Astrocyte (in vitro differentiated cells and primary cell): Measurements from ENCODE around the gene CDC26. TPM values are rescaled to one million over a fixed set of nuclear protein-coding genes. Genes with fewer than 3 reads are reported as not detected.

ENCODE experiments used
- DNase-seq: peaks from one replicate; pipeline ENCODE4 v3.0.0-alpha.2; 2010; ENCODE audit warnings: low read depth
- FAIRE-seq: peaks from 2 replicates; lab custom pipeline; 2011; peaks lifted over from hg19 to GRCh38; lab: Jason Lieb, UNC
- H2AFZ ChIP-seq: 2 replicates; pipeline ENCODE4 v1.6.0; 2012; ENCODE audit warnings: low read depth, low read length, inconsistent platforms
- H3K27ac ChIP-seq: 2 replicates; pipeline ENCODE4 v1.5.1; 2011; ENCODE audit warnings: low read depth, low read length, inconsistent platforms
- H3K27me3 ChIP-seq: 2 replicates; pipeline ENCODE4 v1.6.0; 2011; ENCODE audit warnings: low read length, inconsistent platforms; ENCODE audit not compliant: insufficient read depth
- H3K36me3 ChIP-seq: 2 replicates; pipeline ENCODE4 v1.5.1; 2011; ENCODE audit warnings: low read length, inconsistent platforms; ENCODE audit not compliant: insufficient read depth
- H3K4me1 ChIP-seq: 2 replicates; pipeline ENCODE4 v1.5.1; 2011; ENCODE audit warnings: low read length, inconsistent platforms; ENCODE audit not compliant: insufficient read depth
- H3K4me2 ChIP-seq: 2 replicates; pipeline ENCODE4 v1.6.0; 2012; ENCODE audit warnings: low read length, inconsistent platforms
- H3K4me3 ChIP-seq: 2 replicates; pipeline ENCODE4 v1.5.1; 2011; ENCODE audit warnings: low read depth, mild to moderate bottlenecking, low read length, inconsistent platforms; ENCODE audit not compliant: insufficient read depth
- H3K79me2 ChIP-seq: 2 replicates; pipeline ENCODE4 v1.6.0; 2012; ENCODE audit warnings: mild to moderate bottlenecking, low read length, inconsistent platforms; ENCODE audit not compliant: insufficient read depth
- H3K9ac ChIP-seq: 2 replicates; pipeline ENCODE4 v1.6.0; 2012; ENCODE audit warnings: mild to moderate bottlenecking, low read length, inconsistent platforms
- H3K9me3 ChIP-seq: 2 replicates; pipeline ENCODE4 v1.5.1; 2012; ENCODE audit warnings: low read depth, mild to moderate bottlenecking, low read length, inconsistent platforms; ENCODE audit not compliant: insufficient read depth
- H4K20me1 ChIP-seq: 2 replicates; pipeline ENCODE4 v1.6.0; 2012; ENCODE audit warnings: low read length, inconsistent platforms; ENCODE audit not compliant: insufficient read depth
- H3K27ac Mint-ChIP-seq: one replicate; pipeline ENCODE4 v1.8.0; 2021; ENCODE audit warnings: mild to moderate bottlenecking, mixed read lengths; ENCODE audit not compliant: unreplicated experiment
- H3K27me3 Mint-ChIP-seq: one replicate; pipeline ENCODE4 v1.8.0; 2021; ENCODE audit warnings: low read depth, mixed read lengths; ENCODE audit not compliant: unreplicated experiment
- H3K36me3 Mint-ChIP-seq: one replicate; pipeline ENCODE4 v1.8.0; 2021; ENCODE audit warnings: low read depth, mixed read lengths; ENCODE audit not compliant: unreplicated experiment
- H3K4me1 Mint-ChIP-seq: one replicate; pipeline ENCODE4 v1.8.0; 2021; ENCODE audit warnings: low read depth, mixed read lengths; ENCODE audit not compliant: unreplicated experiment
- H3K4me3 Mint-ChIP-seq: one replicate; pipeline ENCODE4 v1.8.0; 2021; ENCODE audit warnings: mild to moderate bottlenecking, moderate library complexity, mixed read lengths; ENCODE audit not compliant: unreplicated experiment
- H3K9me3 Mint-ChIP-seq: one replicate; pipeline ENCODE4 v1.8.0; 2021; ENCODE audit warnings: mild to moderate bottlenecking, mixed read lengths; ENCODE audit not compliant: unreplicated experiment
- CTCF ChIP-seq: IDR thresholded peaks from 2 replicates; pipeline ENCODE4 v1.5.1; 2011; ENCODE audit warnings: low read depth, mild to moderate bottlenecking, inconsistent platforms, low read length, moderate library complexity; ENCODE audit not compliant: insufficient read depth
- EZH2 ChIP-seq: IDR thresholded peaks from 2 replicates; pipeline ENCODE4 v1.6.1; 2012; ENCODE audit warnings: mild to moderate bottlenecking, low read length, inconsistent platforms; ENCODE audit not compliant: insufficient read depth
- total RNA-seq: library from RNA; stranded (reverse); gene quantifications from 2 replicates; pipeline ENCODE4 v1.2.1, GENCODE V29; 2021

The CDC26 gene
- total RNA-seq, 1 donor from 2014 or later, result 23.9 TPM

- H2AFZ ChIP-seq, result no peak overlapping the region
- no peak overlapping the region for H3K27ac Mint-ChIP-seq
- no peaks in the 10 kb centered on the region for H3K4me1 ChIP-seq
- no peak overlapping the region for H3K27ac ChIP-seq
- no peaks in the 10 kb centered on the region for H3K9me3 ChIP-seq
- H3K36me3 ChIP-seq, result peaks cover 43% of the 10 kb centered on the region
- peaks cover 4% of the 10 kb centered on the region for H4K20me1 ChIP-seq
- TF ChIP-seq CTCF, result no peak
- no peak for TF ChIP-seq EZH2
- no peaks in the 10 kb centered on the region for H3K79me2 ChIP-seq
- no peak overlapping the region for H3K9ac ChIP-seq
- no peak overlapping the region for H3K4me2 ChIP-seq
- FAIRE-seq (no peak), DNase-seq (no peak)
- H3K4me3 ChIP-seq, result no peak overlapping the region
- H3K4me3 Mint-ChIP-seq, result no peak overlapping the region
- no peaks in the 10 kb centered on the region for H3K27me3 Mint-ChIP-seq
- H3K9me3 Mint-ChIP-seq, result no peaks in the 10 kb centered on the region
- peaks cover 13% of the 10 kb centered on the region for H3K36me3 Mint-ChIP-seq
- H3K27me3 ChIP-seq, result no peaks in the 10 kb centered on the region
- no peaks in the 10 kb centered on the region for H3K4me1 Mint-ChIP-seq
Measured at GRCh38 chr9:113293285-113293878, 18.0 kb upstream of the CDC26 start.

GRCh38 chr9:113290052-113290607, 14.8 kb upstream of the CDC26 start:
- no peaks in the 10 kb centered on the region for H3K4me1 Mint-ChIP-seq
- no peak for DNase-seq
- H3K4me3 ChIP-seq, result no peak overlapping the region
- H3K27me3 ChIP-seq, result no peaks in the 10 kb centered on the region
- peaks cover 3% of the 10 kb centered on the region for H3K79me2 ChIP-seq
- no peak for TF ChIP-seq CTCF
- no peak for TF ChIP-seq EZH2
- peaks cover 15% of the 10 kb centered on the region for H3K36me3 Mint-ChIP-seq
- H3K9me3 ChIP-seq, result no peaks in the 10 kb centered on the region
- peaks cover 4% of the 10 kb centered on the region for H4K20me1 ChIP-seq
- no peaks in the 10 kb centered on the region for H3K27me3 Mint-ChIP-seq
- no peak overlapping the region for H3K27ac ChIP-seq
- no peaks in the 10 kb centered on the region for H3K4me1 ChIP-seq
- no peak overlapping the region for H2AFZ ChIP-seq
- no peak overlapping the region for H3K4me3 Mint-ChIP-seq
- H3K27ac Mint-ChIP-seq, result no peak overlapping the region
- H3K4me2 ChIP-seq, result no peak overlapping the region
- no peaks in the 10 kb centered on the region for H3K9me3 Mint-ChIP-seq
- peaks cover 70% of the 10 kb centered on the region for H3K36me3 ChIP-seq
- FAIRE-seq, result no peak
- no peak overlapping the region for H3K9ac ChIP-seq

- H3K4me2 ChIP-seq, result no peak overlapping the region
- no peak overlapping the region for H2AFZ ChIP-seq
- H3K9ac ChIP-seq, result no peak overlapping the region
- TF ChIP-seq EZH2 (no peak), CTCF (no peak)
- peaks cover 4% of the 10 kb centered on the region for H4K20me1 ChIP-seq
- no peaks in the 10 kb centered on the region for H3K4me1 Mint-ChIP-seq
- peaks cover 15% of the 10 kb centered on the region for H3K36me3 Mint-ChIP-seq
- no peaks in the 10 kb centered on the region for H3K4me1 ChIP-seq
- H3K4me3 ChIP-seq, result no peak overlapping the region
- no peaks in the 10 kb centered on the region for H3K9me3 Mint-ChIP-seq
- no peak for FAIRE-seq
- H3K27ac Mint-ChIP-seq, result no peak overlapping the region
- H3K27me3 ChIP-seq, result no peaks in the 10 kb centered on the region
- no peak overlapping the region for H3K4me3 Mint-ChIP-seq
- peaks cover 81% of the 10 kb centered on the region for H3K36me3 ChIP-seq
- DNase-seq, result no peak
- H3K79me2 ChIP-seq, result peaks cover 3% of the 10 kb centered on the region
- H3K27me3 Mint-ChIP-seq, result no peaks in the 10 kb centered on the region
- H3K27ac ChIP-seq, result no peak overlapping the region
- H3K9me3 ChIP-seq, result no peaks in the 10 kb centered on the region
Measured at GRCh38 chr9:113289091-113289490, 13.7 kb upstream of the CDC26 start.
